NCI-H2227 treated with DMSO at 0.1 percent for 48 hours (cell line): Measurements from ENCODE around the gene DSCAML1.

Experiments used
- DNase-seq: peaks from one replicate; lab custom pipeline; 2025; lab: John Stamatoyannopoulos, UW

Gene DSCAML1

GRCh38 chr11:117549417-117549816 lies 247.6 kb downstream of the DSCAML1 start:
- no peak for DNase-seq

GRCh38 chr11:117548876-117549275 lies 248.1 kb downstream of the DSCAML1 start:
- DNase-seq, result no peak

- no peak for DNase-seq
Measured at GRCh38 chr11:117547946-117548345, 249.1 kb downstream of the DSCAML1 start.

GRCh38 chr11:117547195-117547850 lies 249.7 kb downstream of the DSCAML1 start:
- peak; percentile 83 for DNase-seq

- no peak for DNase-seq
Measured at GRCh38 chr11:117546431-117547194, 250.4 kb downstream of the DSCAML1 start.

- no peak for DNase-seq
Measured at GRCh38 chr11:117545706-117546105, 251.3 kb downstream of the DSCAML1 start.

- no peak for DNase-seq
Measured at GRCh38 chr11:117544130-117544800, 252.8 kb downstream of the DSCAML1 start.

- DNase-seq, result no peak
Measured at GRCh38 chr11:117541211-117541610, 255.8 kb downstream of the DSCAML1 start.

- peak; percentile 8 for DNase-seq
Measured at GRCh38 chr11:117538263-117539135, 258.5 kb downstream of the DSCAML1 start.

GRCh38 chr11:117535850-117536411 lies 261.1 kb downstream of the DSCAML1 start:
- no peak for DNase-seq

- DNase-seq, result peak; percentile 5
Measured at GRCh38 chr11:117535201-117535849, 261.7 kb downstream of the DSCAML1 start.

GRCh38 chr11:117532568-117532967 lies 264.4 kb downstream of the DSCAML1 start:
- no peak for DNase-seq

- DNase-seq, result no peak
Measured at GRCh38 chr11:117529816-117530215, 267.2 kb downstream of the DSCAML1 start.

- DNase-seq, result no peak
Measured at GRCh38 chr11:117528097-117528721, 268.8 kb downstream of the DSCAML1 start.

GRCh38 chr11:117527271-117527670 lies 269.7 kb downstream of the DSCAML1 start:
- DNase-seq, result no peak

GRCh38 chr11:117525866-117526542 lies 271.0 kb downstream of the DSCAML1 start:
- no peak for DNase-seq

- no peak for DNase-seq
Measured at GRCh38 chr11:117524468-117525183, 272.4 kb downstream of the DSCAML1 start.

GRCh38 chr11:117523680-117524079 lies 273.3 kb downstream of the DSCAML1 start:
- DNase-seq, result no peak

GRCh38 chr11:117521974-117522373 lies 275.0 kb downstream of the DSCAML1 start:
- no peak for DNase-seq
